GM23248 (cell line): ENCODE data around the gene KCNA10. TPM values are rescaled to one million over a fixed set of nuclear protein-coding genes. Genes with fewer than 3 reads are reported as not detected.

ENCODE experiments used
- DNase-seq: peaks from one replicate; pipeline ENCODE4 v3.0.0-alpha.2; 2015
- H2AFZ ChIP-seq: fragments of 200-600 bp; sonication (generic); 2 replicates; pipeline ENCODE4 v1.6.1; 2016; ENCODE audit warnings: antibody characterized with exemption
- H3F3A ChIP-seq: fragments of 200-600 bp; sonication (generic); 2 replicates; pipeline ENCODE4 v1.6.1; 2016; ENCODE audit warnings: mild to moderate bottlenecking, antibody characterized with exemption, mixed run types; ENCODE audit not compliant: insufficient read depth
- H3K27ac ChIP-seq: fragments of 200-600 bp; sonication (generic); 2 replicates; pipeline ENCODE4 v1.5.1; 2016; ENCODE audit warnings: mild to moderate bottlenecking
- H3K27me3 ChIP-seq: fragments of 200-600 bp; sonication (generic); replicated peaks from 2 replicates; pipeline ENCODE4 v1.6.1; 2016; ENCODE audit warnings: mild to moderate bottlenecking; ENCODE audit not compliant: insufficient read depth
- H3K36me3 ChIP-seq: fragments of 200-600 bp; sonication (generic); 2 replicates; pipeline ENCODE4 v1.6.1; 2016; ENCODE audit warnings: low read depth, mild to moderate bottlenecking
- H3K4me1 ChIP-seq: fragments of 200-600 bp; sonication (generic); 2 replicates; pipeline ENCODE4 v1.6.1; 2016; ENCODE audit warnings: mild to moderate bottlenecking; ENCODE audit not compliant: insufficient read depth
- H3K4me2 ChIP-seq: fragments of 200-600 bp; sonication (generic); one replicate; pipeline ENCODE4 v1.6.1; 2016; ENCODE audit warnings: mild to moderate bottlenecking; ENCODE audit not compliant: unreplicated experiment
- H3K4me3 ChIP-seq: fragments of 200-600 bp; sonication (generic); 2 replicates; pipeline ENCODE4 v1.5.1; 2016; ENCODE audit warnings: mild to moderate bottlenecking
- H3K79me2 ChIP-seq: fragments of 200-600 bp; sonication (generic); 2 replicates; pipeline ENCODE4 v1.6.1; 2016; ENCODE audit warnings: mild to moderate bottlenecking; ENCODE audit not compliant: insufficient read depth
- H3K9ac ChIP-seq: fragments of 200-600 bp; sonication (generic); 2 replicates; pipeline ENCODE4 v1.6.1; 2016; ENCODE audit warnings: mild to moderate bottlenecking
- H3K9me2 ChIP-seq: fragments of 200-600 bp; sonication (generic); 2 replicates; pipeline ENCODE4 v1.6.1; 2016; ENCODE audit warnings: mixed run types, mild to moderate bottlenecking, moderate library complexity; ENCODE audit not compliant: insufficient read depth
- H3K9me3 ChIP-seq: fragments of 200-600 bp; sonication (generic); one replicate; pipeline ENCODE4 v1.6.1; 2017; ENCODE audit warnings: low read depth
- H4K20me1 ChIP-seq: fragments of 200-600 bp; sonication (generic); 2 replicates; pipeline ENCODE4 v1.6.0; 2016; ENCODE audit not compliant: insufficient read depth
- EZH2 ChIP-seq: fragments of 200-600 bp; sonication (generic); IDR thresholded peaks from 2 replicates; pipeline ENCODE4 v1.6.1; 2018; ENCODE audit warnings: antibody characterized with exemption, mild to moderate bottlenecking; ENCODE audit not compliant: insufficient read depth, poor library complexity, severe bottlenecking
- EZH2phosphoT487 ChIP-seq: fragments of 200-600 bp; sonication (generic); IDR thresholded peaks from 2 replicates; pipeline ENCODE4 v1.6.1; 2018; ENCODE audit warnings: antibody characterized with exemption, moderate library complexity, mild to moderate bottlenecking, low read depth; ENCODE audit not compliant: insufficient read depth
- WGBS, 2 experiments: methylation state at CpG; one replicate each; pipeline ENCODE4 v1.1.6; 2015 to 2017; ENCODE audit warnings: low lambda C conversion rate in 2 of 2, low coverage in 1 of 2; ENCODE audit errors: missing lambda C conversion rate in 2 of 2; 5-methylcytosine and 5-hydroxymethylcytosine counted together
- in situ Hi-C: fragments of 300-500 bp; cut with MboI; formaldehyde crosslinking; loops from 2 replicates; pipeline ENCODE4 v1.15.0; 2020
- polyA plus RNA-seq: library from polyadenylated mRNA; unstranded; fragments of >200 nt; fragmentation: Nextera tagmentation; extraction: Ambion mirVana; gene quantifications from 2 replicates; pipeline ENCODE4 v1.2.1, GENCODE V29; 2016
- total RNA-seq: library from RNA; depleted of rRNA; stranded (reverse); fragments of >200 nt; shearing (Covaris generic); gene quantifications from 2 replicates; pipeline ENCODE4 v1.2.3, GENCODE V29; 2014

The KCNA10 gene
- total and polyA plus RNA-seq, 2 experiments from 2014 or later, result not detected

DNA sequence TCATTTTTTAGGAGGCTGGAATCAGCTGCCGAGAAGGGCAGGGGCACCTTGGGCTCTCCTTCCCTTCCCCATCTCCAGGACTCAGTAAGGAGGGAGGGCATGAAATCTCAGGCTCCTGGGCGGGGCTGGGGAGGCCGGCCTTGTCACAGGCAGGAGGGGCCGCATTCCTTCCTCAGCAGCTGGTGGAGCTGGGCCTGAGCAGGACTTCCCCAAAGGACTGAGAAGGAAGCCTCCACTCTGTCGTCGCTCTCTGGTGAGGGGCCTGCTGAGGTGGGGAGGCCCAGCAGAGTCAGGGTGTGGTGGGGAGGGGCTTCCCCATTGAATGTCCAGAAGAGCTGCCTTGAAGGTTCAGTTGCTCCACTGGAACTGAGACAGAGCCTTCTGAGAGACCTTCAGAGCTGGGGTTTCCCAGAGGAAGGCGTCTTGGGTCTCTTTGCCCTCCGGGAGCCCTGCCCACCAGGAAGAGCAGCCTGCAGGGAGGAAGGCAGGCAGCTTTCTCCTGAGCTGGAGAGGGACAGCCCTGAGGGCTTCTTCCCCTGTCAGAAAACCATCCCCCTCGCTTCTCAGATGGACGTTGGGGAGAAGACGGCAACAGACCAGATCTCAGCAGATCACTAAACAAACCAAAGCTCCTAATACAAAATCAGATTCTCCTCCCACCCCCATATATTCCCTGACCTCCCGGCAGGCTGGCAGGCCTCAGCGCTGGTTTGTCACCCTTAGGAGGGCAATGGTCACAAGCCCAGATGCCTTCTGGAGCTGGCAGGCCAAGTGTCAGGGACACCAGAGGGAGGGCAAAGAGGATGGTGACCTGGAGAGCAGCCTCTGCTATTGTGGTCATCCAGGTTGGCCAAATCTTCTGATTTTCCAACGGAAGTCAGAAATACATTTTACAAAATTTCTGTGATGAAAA lies 10.7 kb downstream of the KCNA10 start:
- Histone ChIP-seq H3K4me2 (no peak overlapping the region), H3K9ac (no peak overlapping the region), H3K4me1 (no peaks in the 10 kb centered on the region), H3K4me3 (no peak overlapping the region), H3K27me3 (peaks cover 22% of the 10 kb centered on the region), H3F3A (no peaks in the 10 kb centered on the region), H3K27ac (no peak overlapping the region), H3K36me3 (no peaks in the 10 kb centered on the region), H4K20me1 (no peaks in the 10 kb centered on the region), H3K79me2 (no peaks in the 10 kb centered on the region), H3K9me2 (no peaks in the 10 kb centered on the region), H2AFZ (no peak overlapping the region), H3K9me3 (no peaks in the 10 kb centered on the region)
- in situ Hi-C loops, result no loop called here
- 51 to 52% methylated on average over 13 to 14 of the region's 14 CpGs for WGBS, 2 experiments
- peak; percentile 52 for DNase-seq
- TF ChIP-seq EZH2phosphoT487, result no peak
- no peak for TF ChIP-seq EZH2

DNA sequence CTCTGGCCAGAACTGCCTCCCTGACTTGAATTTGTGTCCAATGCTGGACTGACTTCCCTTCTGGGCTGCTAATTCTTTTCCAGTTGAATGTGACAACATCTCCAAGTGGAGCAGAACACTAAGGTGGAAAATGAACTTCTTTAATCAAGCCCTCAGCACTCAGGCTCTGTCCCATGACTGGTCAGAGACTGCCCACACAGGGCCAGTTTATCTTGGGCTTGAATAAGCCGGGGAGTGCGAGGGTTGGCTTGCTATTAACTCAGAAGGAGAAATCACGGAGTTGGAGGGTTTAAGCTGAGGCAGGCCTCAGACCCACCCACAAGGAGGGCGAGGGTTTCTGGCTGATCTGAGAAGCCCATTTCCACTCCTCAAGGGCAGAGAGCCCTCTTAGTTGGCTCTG lies 12.4 kb downstream of the KCNA10 start:
- in situ Hi-C loops, result no loop called here
- no peak for TF ChIP-seq EZH2phosphoT487
- no peak for TF ChIP-seq EZH2
- Histone ChIP-seq H3K27ac (no peak overlapping the region), H3K4me2 (no peak overlapping the region), H3K9me2 (no peaks in the 10 kb centered on the region), H3K9me3 (no peaks in the 10 kb centered on the region), H3K27me3 (peaks cover 31% of the 10 kb centered on the region), H3K9ac (no peak overlapping the region), H3K79me2 (no peaks in the 10 kb centered on the region), H3K4me1 (no peaks in the 10 kb centered on the region), H3K36me3 (no peaks in the 10 kb centered on the region), H2AFZ (no peak overlapping the region), H4K20me1 (no peaks in the 10 kb centered on the region), H3F3A (no peaks in the 10 kb centered on the region), H3K4me3 (no peak overlapping the region)
- DNase-seq, result no peak
- 73 to 85% methylated on average over 3 to 4 of the region's 4 CpGs for WGBS, 2 experiments

DNA sequence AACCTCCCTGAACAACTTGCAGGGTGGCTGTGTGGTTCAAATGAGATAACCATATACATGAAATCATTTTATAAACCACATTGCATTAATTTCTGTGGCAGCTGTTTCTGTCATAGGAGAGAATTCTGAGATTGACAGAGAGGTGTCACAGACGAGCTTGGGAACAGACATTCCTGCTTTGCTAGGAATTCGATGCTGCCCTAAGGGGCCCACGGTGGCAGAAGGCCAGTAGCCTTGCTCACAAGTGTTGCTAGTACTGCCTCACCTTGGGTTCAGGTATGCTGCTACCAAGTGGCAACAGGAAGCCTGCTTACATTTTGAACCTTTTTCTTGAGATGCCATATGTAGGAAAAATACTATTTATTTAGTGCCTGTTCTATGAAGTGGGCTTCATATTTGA lies 13.4 kb downstream of the KCNA10 start:
- Histone ChIP-seq H3F3A (no peaks in the 10 kb centered on the region), H3K36me3 (no peaks in the 10 kb centered on the region), H3K4me3 (no peak overlapping the region), H3K9me2 (no peaks in the 10 kb centered on the region), H3K79me2 (no peaks in the 10 kb centered on the region), H3K4me2 (no peak overlapping the region), H2AFZ (no peak overlapping the region), H3K9ac (no peak overlapping the region), H4K20me1 (no peaks in the 10 kb centered on the region), H3K4me1 (no peaks in the 10 kb centered on the region), H3K27me3 (peaks cover 31% of the 10 kb centered on the region), H3K9me3 (no peaks in the 10 kb centered on the region), H3K27ac (no peak overlapping the region)
- no peak for DNase-seq
- in situ Hi-C loops, result no loop called here
- WGBS, 2 experiments, result 18% methylated on average over 3 of the region's 3 CpGs
- TF ChIP-seq EZH2, result no peak
- no peak for TF ChIP-seq EZH2phosphoT487

DNA sequence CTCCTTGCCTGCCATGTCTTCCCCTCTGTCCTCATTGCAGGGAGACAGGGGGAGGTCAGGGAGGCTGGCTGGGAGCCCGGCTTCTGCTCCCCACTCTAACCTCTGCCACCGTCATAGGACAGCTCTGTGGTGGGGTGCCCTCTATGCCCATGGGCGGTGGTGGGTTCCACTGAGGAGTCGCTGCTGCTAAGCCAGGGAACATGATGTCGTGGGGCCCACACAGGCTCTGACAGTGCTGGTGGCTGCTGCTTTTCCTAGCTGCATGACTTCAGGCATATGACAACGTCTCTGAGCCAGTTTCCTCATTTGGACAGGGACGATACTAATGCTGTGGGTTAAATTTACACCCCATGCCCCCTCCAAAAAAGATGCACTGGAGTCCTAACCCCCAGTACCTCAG lies 14.7 kb downstream of the KCNA10 start:
- no peaks in the 10 kb centered on the region for H3K79me2 ChIP-seq
- H3K9me3 ChIP-seq, result no peaks in the 10 kb centered on the region
- no peak for DNase-seq
- no peaks in the 10 kb centered on the region for H3K36me3 ChIP-seq
- peaks cover 31% of the 10 kb centered on the region for H3K27me3 ChIP-seq
- H3K4me1 ChIP-seq, result no peaks in the 10 kb centered on the region
- WGBS, 2 experiments, result 37 to 47% methylated on average over 7 of the region's 7 CpGs
- H3K4me3 ChIP-seq, result no peak overlapping the region
- H3K27ac ChIP-seq, result no peak overlapping the region
- no peaks in the 10 kb centered on the region for H4K20me1 ChIP-seq
- no peak overlapping the region for H2AFZ ChIP-seq
- H3K9me2 ChIP-seq, result no peaks in the 10 kb centered on the region
- no peak overlapping the region for H3K4me2 ChIP-seq
- H3K9ac ChIP-seq, result no peak overlapping the region
- TF ChIP-seq EZH2phosphoT487, result no peak
- TF ChIP-seq EZH2, result no peak
- in situ Hi-C loops, result no loop called here
- no peaks in the 10 kb centered on the region for H3F3A ChIP-seq
